ENCODE results near the gene EXOC2. TPM values are rescaled to one million over a fixed set of nuclear protein-coding genes. Genes with fewer than 3 reads are reported as not detected.

EXOC2 gene
- polyA plus RNA-seq, 1 donor (not counting 4 experiments of a cell fraction or from before 2014, with no cell fraction given), result 28.4 TPM

DNA sequence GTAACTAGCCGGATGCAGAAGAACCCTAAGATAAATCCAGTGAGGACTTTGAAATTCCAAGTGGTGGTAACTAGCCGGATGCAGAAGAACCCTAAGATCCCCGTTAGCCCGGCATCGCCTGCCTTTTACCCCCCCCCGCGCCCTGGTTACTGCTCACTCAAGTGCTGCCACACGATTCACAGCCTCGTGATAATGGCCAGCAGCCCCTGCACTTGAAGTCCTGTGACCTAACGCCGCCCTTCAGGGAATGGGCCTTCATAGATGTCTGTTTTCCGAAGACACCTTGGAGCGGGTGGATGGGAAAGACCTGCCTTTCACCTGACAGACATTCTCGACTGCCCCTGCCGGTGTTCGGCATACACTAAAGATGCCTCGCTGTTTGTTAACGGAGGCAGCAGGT is 163.9 kb downstream of the EXOC2 start:
- Histone ChIP-seq H4K20me1 (ENCODE audit: control insufficient read depth, extremely low read depth, insufficient read depth, low read length) (no peaks in the 10 kb centered on the region), H2AFZ (ENCODE audit: control insufficient read depth, low read length) (no peak overlapping the region), H3K27ac (ENCODE audit: control insufficient read depth, insufficient read depth, low read length) (no peak overlapping the region), H3K4me3 (ENCODE audit: control insufficient read depth in 2 of 3, extremely low read depth in 1 of 3, insufficient read depth in 2 of 3, low read depth in 1 of 3, low read length in 3 of 3) (no peak overlapping the region), H3K27me3 (ENCODE audit: control insufficient read depth, extremely low read depth, insufficient read depth, low read length) (no peaks in the 10 kb centered on the region), H3K9me1 (ENCODE audit: control insufficient read depth, extremely low read depth, insufficient read depth, low read length) (no peaks in the 10 kb centered on the region), H3K9me3 (ENCODE audit: control insufficient read depth, low read depth, low read length) (no peaks in the 10 kb centered on the region), H3K36me3 (ENCODE audit: control insufficient read depth in 2 of 2, extremely low read depth in 1 of 2, insufficient read depth in 2 of 2, low read length in 2 of 2) (peaks cover 0 to 6% of the 10 kb centered on the region in 2 experiments), H3K79me2 (ENCODE audit: control insufficient read depth, insufficient read depth, low read length) (no peaks in the 10 kb centered on the region), H3K9ac (ENCODE audit: control insufficient read depth, extremely low read depth, insufficient read depth, low read length) (no peak overlapping the region), H3K4me2 (ENCODE audit: control insufficient read depth, extremely low read depth, insufficient read depth, low read depth, low read length) (no peak overlapping the region), H3K4me1 (ENCODE audit: control insufficient read depth, extremely low read depth, insufficient read depth, low read length) (no peaks in the 10 kb centered on the region)
- no peak for FAIRE-seq
- no peak for DNase-seq (ENCODE audit: low read depth, low spot score)
- dilution Hi-C loops (cut with MboI; ENCODE audit: extremely low pct_ligation_motif_present, low sequenced_read_pairs), result no loop called here
- TF ChIP-seq EZH2 (IDR thresholded peaks at IDR 0.05; ENCODE audit: low read length), result no peak
- TF ChIP-seq, protein P1, sequence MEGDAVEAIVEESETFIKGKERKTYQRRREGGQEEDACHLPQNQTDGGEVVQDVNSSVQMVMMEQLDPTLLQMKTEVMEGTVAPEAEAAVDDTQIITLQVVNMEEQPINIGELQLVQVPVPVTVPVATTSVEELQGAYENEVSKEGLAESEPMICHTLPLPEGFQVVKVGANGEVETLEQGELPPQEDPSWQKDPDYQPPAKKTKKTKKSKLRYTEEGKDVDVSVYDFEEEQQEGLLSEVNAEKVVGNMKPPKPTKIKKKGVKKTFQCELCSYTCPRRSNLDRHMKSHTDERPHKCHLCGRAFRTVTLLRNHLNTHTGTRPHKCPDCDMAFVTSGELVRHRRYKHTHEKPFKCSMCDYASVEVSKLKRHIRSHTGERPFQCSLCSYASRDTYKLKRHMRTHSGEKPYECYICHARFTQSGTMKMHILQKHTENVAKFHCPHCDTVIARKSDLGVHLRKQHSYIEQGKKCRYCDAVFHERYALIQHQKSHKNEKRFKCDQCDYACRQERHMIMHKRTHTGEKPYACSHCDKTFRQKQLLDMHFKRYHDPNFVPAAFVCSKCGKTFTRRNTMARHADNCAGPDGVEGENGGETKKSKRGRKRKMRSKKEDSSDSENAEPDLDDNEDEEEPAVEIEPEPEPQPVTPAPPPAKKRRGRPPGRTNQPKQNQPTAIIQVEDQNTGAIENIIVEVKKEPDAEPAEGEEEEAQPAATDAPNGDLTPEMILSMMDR (optimal IDR thresholded peaks at IDR 0.05 in 1 of 3, IDR thresholded peaks at IDR 0.05 in 1 of 3, conservative IDR thresholded peaks at IDR 0.05 in 1 of 3; ENCODE audit: extremely low read depth in 1 of 3, insufficient read depth in 2 of 3, low read length in 3 of 3), result no peak

DNA sequence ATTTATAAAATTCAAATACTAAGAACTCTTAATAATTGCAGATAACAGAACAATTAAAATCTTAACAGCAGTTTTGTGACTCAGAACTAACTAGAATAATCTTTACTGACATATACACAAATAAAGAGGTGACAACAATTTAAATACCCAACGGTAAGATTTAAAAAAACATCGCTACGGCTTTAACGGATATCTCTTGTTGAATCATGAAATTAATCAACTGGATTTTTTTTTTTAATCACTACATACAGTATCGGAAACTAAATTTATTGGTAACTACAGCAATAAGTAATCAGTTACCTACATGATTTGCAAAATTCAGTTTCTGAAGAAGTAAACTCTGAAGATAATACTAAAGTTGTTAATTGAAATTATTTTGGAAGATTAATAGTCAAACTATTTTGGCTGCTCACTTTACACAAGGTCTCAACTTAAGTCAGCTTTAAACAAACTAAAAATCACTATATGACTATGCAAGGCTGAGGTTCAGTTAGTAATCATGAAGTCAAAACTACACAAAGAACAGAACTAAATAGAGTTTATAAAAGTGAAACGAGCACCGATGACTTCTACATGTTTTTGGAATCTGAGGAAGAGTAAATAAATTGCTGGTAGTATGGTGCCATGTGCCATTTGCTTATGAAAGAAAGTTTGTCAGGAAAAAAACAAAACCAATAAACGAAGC is 164.8 kb downstream of the EXOC2 start:
- no peaks in the 10 kb centered on the region for H3K9me1 ChIP-seq (ENCODE audit: control insufficient read depth, extremely low read depth, insufficient read depth, low read length)
- dilution Hi-C loops (cut with MboI; ENCODE audit: extremely low pct_ligation_motif_present, low sequenced_read_pairs), result no loop called here
- DNase-seq (ENCODE audit: low read depth, low spot score), result no peak
- H4K20me1 ChIP-seq (ENCODE audit: control insufficient read depth, extremely low read depth, insufficient read depth, low read length), result no peaks in the 10 kb centered on the region
- H2AFZ ChIP-seq (ENCODE audit: control insufficient read depth, low read length), result no peak overlapping the region
- peaks cover 0 to 4% of the 10 kb centered on the region in 2 experiments for H3K36me3 ChIP-seq (ENCODE audit: control insufficient read depth in 2 of 2, extremely low read depth in 1 of 2, insufficient read depth in 2 of 2, low read length in 2 of 2)
- no peaks in the 10 kb centered on the region for H3K4me1 ChIP-seq (ENCODE audit: control insufficient read depth, extremely low read depth, insufficient read depth, low read length)
- no peak overlapping the region for H3K9ac ChIP-seq (ENCODE audit: control insufficient read depth, extremely low read depth, insufficient read depth, low read length)
- H3K4me3 ChIP-seq (ENCODE audit: control insufficient read depth in 2 of 3, extremely low read depth in 1 of 3, insufficient read depth in 2 of 3, low read depth in 1 of 3, low read length in 3 of 3), result no peak overlapping the region
- H3K27ac ChIP-seq (ENCODE audit: control insufficient read depth, insufficient read depth, low read length), result no peak overlapping the region
- H3K79me2 ChIP-seq (ENCODE audit: control insufficient read depth, insufficient read depth, low read length), result no peaks in the 10 kb centered on the region
- no peak overlapping the region for H3K4me2 ChIP-seq (ENCODE audit: control insufficient read depth, extremely low read depth, insufficient read depth, low read depth, low read length)
- no peak for TF ChIP-seq EZH2 (IDR thresholded peaks at IDR 0.05; ENCODE audit: low read length)
- TF ChIP-seq, protein P1 (optimal IDR thresholded peaks at IDR 0.05 in 1 of 3, IDR thresholded peaks at IDR 0.05 in 1 of 3, conservative IDR thresholded peaks at IDR 0.05 in 1 of 3; ENCODE audit: extremely low read depth in 1 of 3, insufficient read depth in 2 of 3, low read length in 3 of 3), result no peak
- H3K9me3 ChIP-seq (ENCODE audit: control insufficient read depth, low read depth, low read length), result no peaks in the 10 kb centered on the region
- FAIRE-seq, result no peak
- no peaks in the 10 kb centered on the region for H3K27me3 ChIP-seq (ENCODE audit: control insufficient read depth, extremely low read depth, insufficient read depth, low read length)

Data from keratinocyte (primary cell).